AG09319 (cell line): ENCODE data around the gene SCARB1.

Source experiments
- DNase-seq: peaks from one replicate; pipeline ENCODE4 v3.0.0-alpha.2; 2010; ENCODE audit warnings: low read depth; ENCODE audit errors: extremely low read depth
- CTCF ChIP-seq: IDR thresholded peaks from 2 replicates; pipeline ENCODE4 v1.5.1; 2011; ENCODE audit warnings: low read depth, mild to moderate bottlenecking, inconsistent platforms, low read length, moderate library complexity

Gene SCARB1

GRCh38 chr12:124737040-124737419 is 126.6 kb downstream of the SCARB1 start:
- TF ChIP-seq CTCF, result no peak
- no peak for DNase-seq

GRCh38 chr12:124736115-124737039 is 127.3 kb downstream of the SCARB1 start:
- no peak for TF ChIP-seq CTCF
- no peak for DNase-seq

GRCh38 chr12:124734224-124734788 is 129.4 kb downstream of the SCARB1 start:
- no peak for DNase-seq
- no peak for TF ChIP-seq CTCF

- no peak for TF ChIP-seq CTCF
- no peak for DNase-seq
These were observed 130.6 kb downstream of the SCARB1 start for GRCh38 chr12:124733086-124733485.

GRCh38 chr12:124732275-124733075 is 131.2 kb downstream of the SCARB1 start:
- no peak for TF ChIP-seq CTCF
- no peak for DNase-seq

GRCh38 chr12:124731869-124732268 is 131.8 kb downstream of the SCARB1 start:
- no peak for TF ChIP-seq CTCF
- no peak for DNase-seq

GRCh38 chr12:124730455-124730932 is 133.2 kb downstream of the SCARB1 start:
- DNase-seq, result no peak
- no peak for TF ChIP-seq CTCF
